ENCODE results near the gene HBG2.

DNA sequence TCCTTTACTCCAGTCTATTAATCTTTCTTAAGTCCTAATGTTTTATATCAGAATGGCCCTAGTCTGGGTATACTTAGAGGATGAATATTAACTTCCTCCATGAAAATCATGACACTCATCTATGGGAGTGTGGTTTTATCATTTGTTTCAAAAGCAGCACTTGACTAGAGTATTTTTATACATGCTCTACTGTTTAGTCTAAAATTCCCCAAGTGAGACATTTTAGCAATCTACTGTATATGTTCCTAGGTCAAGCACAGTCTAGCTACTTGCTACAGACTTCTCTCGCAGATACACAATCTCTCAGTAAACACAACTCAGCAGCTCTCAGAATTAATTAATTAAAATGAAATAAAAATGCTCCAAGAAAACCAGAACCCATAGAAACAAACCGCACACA lies 24.8 kb downstream of the HBG2 start:
- TF ChIP-seq POLR2A (IDR thresholded peaks at IDR 0.05) (no peak), EP300 (IDR thresholded peaks at IDR 0.05) (no peak)
- TF ChIP-seq, protein P1, sequence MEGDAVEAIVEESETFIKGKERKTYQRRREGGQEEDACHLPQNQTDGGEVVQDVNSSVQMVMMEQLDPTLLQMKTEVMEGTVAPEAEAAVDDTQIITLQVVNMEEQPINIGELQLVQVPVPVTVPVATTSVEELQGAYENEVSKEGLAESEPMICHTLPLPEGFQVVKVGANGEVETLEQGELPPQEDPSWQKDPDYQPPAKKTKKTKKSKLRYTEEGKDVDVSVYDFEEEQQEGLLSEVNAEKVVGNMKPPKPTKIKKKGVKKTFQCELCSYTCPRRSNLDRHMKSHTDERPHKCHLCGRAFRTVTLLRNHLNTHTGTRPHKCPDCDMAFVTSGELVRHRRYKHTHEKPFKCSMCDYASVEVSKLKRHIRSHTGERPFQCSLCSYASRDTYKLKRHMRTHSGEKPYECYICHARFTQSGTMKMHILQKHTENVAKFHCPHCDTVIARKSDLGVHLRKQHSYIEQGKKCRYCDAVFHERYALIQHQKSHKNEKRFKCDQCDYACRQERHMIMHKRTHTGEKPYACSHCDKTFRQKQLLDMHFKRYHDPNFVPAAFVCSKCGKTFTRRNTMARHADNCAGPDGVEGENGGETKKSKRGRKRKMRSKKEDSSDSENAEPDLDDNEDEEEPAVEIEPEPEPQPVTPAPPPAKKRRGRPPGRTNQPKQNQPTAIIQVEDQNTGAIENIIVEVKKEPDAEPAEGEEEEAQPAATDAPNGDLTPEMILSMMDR (IDR thresholded peaks at IDR 0.05) = no peak
